ENCODE data around the gene CA5A.
"Not testable (repeated sequence)": the region's sequence is repeated elsewhere in the genome, so short reads cannot be mapped to it uniquely, and the experiment has no call there.

The CA5A gene

GRCh38 chr16:87894005-87894404, 42.3 kb downstream of the CA5A start:
- DNase-seq (ENCODE audit: low spot score), result not testable (repeated sequence)

GRCh38 chr16:87891764-87892163, 44.6 kb downstream of the CA5A start:
- no peak for DNase-seq (ENCODE audit: low spot score)

GRCh38 chr16:87889762-87890161, 46.6 kb downstream of the CA5A start:
- peak; percentile 37 for DNase-seq (ENCODE audit: low spot score)

GRCh38 chr16:87888346-87888745, 48.0 kb downstream of the CA5A start:
- not testable (repeated sequence) for DNase-seq (ENCODE audit: low spot score)

- DNase-seq (ENCODE audit: low spot score), result not testable (repeated sequence)
Measured at GRCh38 chr16:87887931-87888330, 48.4 kb downstream of the CA5A start.

- not testable (repeated sequence) for DNase-seq (ENCODE audit: low spot score)
Measured at GRCh38 chr16:87885371-87885967, 50.9 kb downstream of the CA5A start.

GRCh38 chr16:87882436-87883019, 53.8 kb downstream of the CA5A start:
- DNase-seq (ENCODE audit: low spot score), result no peak

- no peak for DNase-seq (ENCODE audit: low spot score)
Measured at GRCh38 chr16:87881324-87882200, 54.8 kb downstream of the CA5A start.

GRCh38 chr16:87880117-87880696, 56.1 kb downstream of the CA5A start:
- DNase-seq (ENCODE audit: low spot score), result no peak

GRCh38 chr16:87879411-87880013, 56.8 kb downstream of the CA5A start:
- DNase-seq (ENCODE audit: low spot score), result not testable (repeated sequence)

GRCh38 chr16:87878704-87879103, 57.6 kb downstream of the CA5A start:
- no peak for DNase-seq (ENCODE audit: low spot score)

GRCh38 chr16:87877942-87878507, 58.3 kb downstream of the CA5A start:
- DNase-seq (ENCODE audit: low spot score), result no peak

GRCh38 chr16:87874639-87875427, 61.5 kb downstream of the CA5A start:
- DNase-seq (ENCODE audit: low spot score), result no peak

GRCh38 chr16:87870418-87871291, 65.7 kb downstream of the CA5A start:
- DNase-seq (ENCODE audit: low spot score), result not testable (repeated sequence)

- DNase-seq (ENCODE audit: low spot score), result not testable (repeated sequence)
Measured at GRCh38 chr16:87869879-87870417, 66.4 kb downstream of the CA5A start.

GRCh38 chr16:87869061-87869878, 67.1 kb downstream of the CA5A start, which contains the start of gene SLC7A5:
TSS of gene SLC7A5 (minus strand) at chr16:87869507. CDS start at chr16:87869422, 85 bp downstream.
- peak; percentile 89 for DNase-seq (ENCODE audit: low spot score)

GRCh38 chr16:87868254-87869029, 67.9 kb downstream of the CA5A start:
- not testable (repeated sequence) for DNase-seq (ENCODE audit: low spot score)

Data from D341Med (cell line).